GM21423 (cell line): ENCODE results near the gene SLC9A7.

Experiments
- ATAC-seq: cut with Tn5 transposase; IDR thresholded peaks from one replicate; pipeline ENCODE4 v1.9.1; 2021; ENCODE audit warnings: mild to moderate bottlenecking, moderate library complexity; ENCODE audit not compliant: unreplicated experiment

Gene SLC9A7

GRCh38 chrX:46575586-46575985 is 183.3 kb downstream of the SLC9A7 start:
- no peak for ATAC-seq

GRCh38 chrX:46574774-46575381 is 184.0 kb downstream of the SLC9A7 start:
- ATAC-seq, result no peak

GRCh38 chrX:46573892-46574773 is 184.8 kb downstream of the SLC9A7 start:
- ATAC-seq, result no peak

GRCh38 chrX:46573331-46573891 is 185.5 kb downstream of the SLC9A7 start, which contains the start of gene CHST7:
CHST7 (plus strand) TSS chrX:46573765; CDS start chrX:46573932, 167 bp downstream.
- peak; percentile 44 for ATAC-seq

- peak; percentile 34 for ATAC-seq
Measured at GRCh38 chrX:46572340-46572936, 186.5 kb downstream of the SLC9A7 start.

- no peak for ATAC-seq
Measured at GRCh38 chrX:46571423-46572339, 187.2 kb downstream of the SLC9A7 start.

- no peak for ATAC-seq
Measured at GRCh38 chrX:46569621-46570020, 189.3 kb downstream of the SLC9A7 start.

GRCh38 chrX:46567388-46567787 is 191.5 kb downstream of the SLC9A7 start:
- no peak for ATAC-seq

- ATAC-seq, result peak; percentile 98
Measured at GRCh38 chrX:46561824-46562657, 196.9 kb downstream of the SLC9A7 start.

- ATAC-seq, result no peak
Measured at GRCh38 chrX:46559062-46559461, 199.9 kb downstream of the SLC9A7 start.

GRCh38 chrX:46554942-46555341 is 204.0 kb downstream of the SLC9A7 start:
- ATAC-seq, result no peak

GRCh38 chrX:46553935-46554334 is 205.0 kb downstream of the SLC9A7 start:
- ATAC-seq, result no peak

- no peak for ATAC-seq
Measured at GRCh38 chrX:46551494-46552128, 207.3 kb downstream of the SLC9A7 start.

GRCh38 chrX:46549914-46550313 is 209.0 kb downstream of the SLC9A7 start:
- no peak for ATAC-seq
